CD4-positive, alpha-beta memory T cell (primary cell): ENCODE measurements around the gene GIGYF1. TPM values are rescaled to one million over a fixed set of nuclear protein-coding genes. Genes with fewer than 3 reads are reported as not detected.

Source experiments
- CTCF ChIA-PET: fragments of 350-600 bp; sonication (Branson Sonifier 250); formaldehyde crosslinking; loops from one replicate; lab custom pipeline; 2021; ENCODE audit warnings: inconsistent platforms; ENCODE audit not compliant: partially characterized antibody; lab: Charles Lee
- POLR2A ChIA-PET: fragments of 350-600 bp; sonication (Branson Sonifier 250); formaldehyde crosslinking; loops from one replicate; lab custom pipeline; 2021; ENCODE audit not compliant: partially characterized antibody; lab: Charles Lee
- DNase-seq, 5 donors: peaks; one replicate each; pipeline versions ENCODE4 v3.0.0 to v3.0.0-alpha.2; 2020 to 2022; ENCODE audit warnings: mixed read lengths in 1 of 5
- H3K27ac ChIP-seq: one replicate; pipeline ENCODE4 v1.7.0; 2013; ENCODE audit warnings: low read depth, low read length
- H3K27me3 ChIP-seq: 2 replicates; pipeline ENCODE4 v1.7.0; 2013; ENCODE audit warnings: mild to moderate bottlenecking, low read length, moderate library complexity; ENCODE audit not compliant: insufficient read depth
- H3K36me3 ChIP-seq: 2 replicates; pipeline ENCODE4 v1.7.0; 2013; ENCODE audit warnings: mild to moderate bottlenecking, low read length, moderate library complexity; ENCODE audit not compliant: insufficient read depth
- H3K4me1 ChIP-seq: 2 replicates; pipeline ENCODE4 v1.7.0; 2013; ENCODE audit warnings: mild to moderate bottlenecking, low read length, moderate library complexity; ENCODE audit not compliant: insufficient read depth
- H3K4me3 ChIP-seq, 2 donors: one replicate each; pipeline ENCODE4 v1.7.0; 2013; ENCODE audit warnings: low read length in 2 of 2, mild to moderate bottlenecking in 1 of 2
- H3K9me3 ChIP-seq, 2 donors: one replicate each; pipeline ENCODE4 v1.7.0; 2013; ENCODE audit warnings: low read length in 2 of 2, control low read depth in 1 of 2; ENCODE audit not compliant: control insufficient read depth in 1 of 2
- H3K27ac Mint-ChIP-seq, 7 donors: one replicate each; pipeline ENCODE4 v1.8.0; 2020 to 2021; ENCODE audit warnings: mixed read lengths in 7 of 7, mild to moderate bottlenecking in 6 of 7, inconsistent platforms in 3 of 7, moderate library complexity in 3 of 7
- H3K27me3 Mint-ChIP-seq, 2 donors: one replicate each; pipeline ENCODE4 v1.8.0; 2020 to 2021; ENCODE audit warnings: mixed read lengths in 2 of 2
- H3K36me3 Mint-ChIP-seq, 2 donors: one replicate each; pipeline ENCODE4 v1.8.0; 2020 to 2021; ENCODE audit warnings: mixed read lengths in 2 of 2, inconsistent platforms in 1 of 2, mild to moderate bottlenecking in 1 of 2
- H3K4me1 Mint-ChIP-seq, 4 donors: one replicate each; pipeline ENCODE4 v1.8.0; 2020 to 2021; ENCODE audit warnings: mixed read lengths in 4 of 4, mild to moderate bottlenecking in 1 of 4
- H3K4me3 Mint-ChIP-seq, 8 donors: one replicate each; pipeline ENCODE4 v1.8.0; 2020 to 2021; ENCODE audit warnings: mixed read lengths in 8 of 8, mild to moderate bottlenecking in 7 of 8, moderate library complexity in 6 of 8, inconsistent platforms in 3 of 8
- H3K9me3 Mint-ChIP-seq, 8 donors: one replicate each; pipeline ENCODE4 v1.8.0; 2020 to 2021; ENCODE audit warnings: mixed read lengths in 8 of 8, mild to moderate bottlenecking in 5 of 8, inconsistent platforms in 3 of 8, moderate library complexity in 1 of 8
- intact Hi-C: fragments of 100-400 bp; cut with micrococcal nuclease; formaldehyde crosslinking; loops from one replicate; pipeline ENCODE4 v1.15.1; 2023
- polyA plus RNA-seq, 2 donors: library from polyadenylated mRNA; unstranded; fragments of 300-500 nt; fragmentation: Illumina TruSeq; gene quantifications; one replicate each; pipeline ENCODE4 v1.2.3, GENCODE V29; 2021
- total RNA-seq, 2 experiments: library from RNA; stranded (reverse); gene quantifications; one replicate each; pipeline ENCODE4 v1.2.3, GENCODE V29; 2021

Gene GIGYF1
- total and polyA plus RNA-seq, 4 experiments from 2014 or later, result 0.19 to 118 (median 59.7) TPM

DNA sequence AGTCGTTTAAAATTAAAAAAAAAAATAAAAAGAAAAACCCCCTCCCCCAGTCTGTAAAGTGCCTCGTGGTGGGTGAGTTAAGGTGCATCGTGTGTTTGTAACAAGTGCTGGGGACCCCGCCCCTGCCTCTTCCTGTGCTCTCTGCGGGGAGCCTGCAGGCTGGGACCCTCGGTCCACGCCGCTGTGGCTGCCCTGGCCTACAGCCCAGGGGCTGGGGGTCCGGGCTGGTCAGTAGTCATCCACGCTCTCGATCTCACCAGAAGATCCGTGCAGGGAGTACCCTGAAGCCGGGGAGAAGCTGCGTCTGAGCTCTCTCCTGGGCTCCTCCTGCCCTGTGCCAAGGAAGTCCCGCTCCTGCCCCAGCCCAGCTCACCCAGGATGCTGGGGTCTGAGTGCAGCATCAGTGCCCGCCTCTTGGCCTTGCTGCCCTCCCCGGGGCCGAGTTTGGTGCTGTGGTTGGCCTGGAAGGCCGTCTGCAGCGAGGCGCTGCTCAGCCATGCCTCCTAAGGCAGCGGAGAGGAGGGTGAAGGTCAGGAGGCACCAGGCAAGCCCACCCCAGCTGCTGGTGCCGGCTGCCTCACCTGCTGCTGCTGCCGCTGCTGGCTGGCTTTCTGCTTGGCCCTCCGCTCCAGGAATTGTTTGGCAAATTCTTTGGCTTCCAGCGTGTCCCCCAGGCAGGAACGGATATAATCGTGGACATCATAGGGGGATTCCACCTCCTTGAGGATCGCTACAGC is 12.4 kb downstream of the GIGYF1 start:
- intact Hi-C loops, result no loop called here
- Histone ChIP-seq H3K9me3 (no peaks in the 10 kb centered on the region), H3K27ac (no peak overlapping the region), H3K27me3 (no peaks in the 10 kb centered on the region), H3K4me3 (no peak overlapping the region), H3K36me3 (peaks cover 52% of the 10 kb centered on the region), H3K4me1 (peaks cover 35% of the 10 kb centered on the region)
- peaks cover 5 to 39% (median 22%) of the 10 kb centered on the region in 4 donors for H3K4me1 Mint-ChIP-seq
- ChIA-PET CTCF (interaction anchor here (0.8 to 9.9 kb wide), 2 partner anchors 10 to 23 kb away, joined by 4 to 88 read pairs; no protein-coding TSS in a partner anchor), POLR2A (interaction anchor here (0.9 to 10.8 kb wide), 6 partner anchors 8 to 117 kb away, joined by 3 to 125 read pairs (median 16); partner anchors contain the start of genes FBXO24, GIGYF1, LRCH4 and MOSPD3)
- no peaks in the 10 kb centered on the region for H3K27me3 Mint-ChIP-seq
- DNase-seq, result no peak
- no peaks in the 10 kb centered on the region for H3K9me3 Mint-ChIP-seq
- peaks cover 15 to 53% of the 10 kb centered on the region in 2 donors for H3K36me3 Mint-ChIP-seq
- peak overlapping the region in 1 of 7 donors; percentile 76 for H3K27ac Mint-ChIP-seq
- no peak overlapping the region for H3K4me3 Mint-ChIP-seq

GRCh38 chr7:100680576-100681271 is 13.3 kb downstream of the GIGYF1 start:
- H3K27me3 ChIP-seq, result no peaks in the 10 kb centered on the region
- Mint-ChIP-seq H3K27me3 (no peaks in the 10 kb centered on the region), H3K36me3 (peaks cover 15 to 53% of the 10 kb centered on the region in 2 donors), H3K4me1 (peaks cover 7 to 43% (median 27%) of the 10 kb centered on the region in 4 donors), H3K4me3 (peak overlapping the region in 1 of 8 donors; percentile 7), H3K27ac (peak overlapping the region in 4 of 7 donors; percentile 35 to 90 (median 81)), H3K9me3 (no peaks in the 10 kb centered on the region)
- H3K4me1 ChIP-seq, result peaks cover 41% of the 10 kb centered on the region
- intact Hi-C loops, result no loop called here
- ChIA-PET POLR2A (interaction anchor here (0.6 to 10.8 kb wide), 10 partner anchors 9 to 203 kb away, joined by 3 to 125 read pairs (median 7); partner anchors contain the start of genes FBXO24, GIGYF1, LRCH4 and MOSPD3), CTCF (interaction anchor here (0.7 to 9.9 kb wide), 7 partner anchors 8 to 115 kb away, joined by 3 to 88 read pairs (median 4); partner anchors contain the start of gene POP7)
- no peaks in the 10 kb centered on the region for H3K9me3 ChIP-seq
- peak overlapping the region; percentile 9 for H3K27ac ChIP-seq
- H3K4me3 ChIP-seq, result no peak overlapping the region
- DNase-seq, result no peak
- peaks cover 50% of the 10 kb centered on the region for H3K36me3 ChIP-seq

DNA sequence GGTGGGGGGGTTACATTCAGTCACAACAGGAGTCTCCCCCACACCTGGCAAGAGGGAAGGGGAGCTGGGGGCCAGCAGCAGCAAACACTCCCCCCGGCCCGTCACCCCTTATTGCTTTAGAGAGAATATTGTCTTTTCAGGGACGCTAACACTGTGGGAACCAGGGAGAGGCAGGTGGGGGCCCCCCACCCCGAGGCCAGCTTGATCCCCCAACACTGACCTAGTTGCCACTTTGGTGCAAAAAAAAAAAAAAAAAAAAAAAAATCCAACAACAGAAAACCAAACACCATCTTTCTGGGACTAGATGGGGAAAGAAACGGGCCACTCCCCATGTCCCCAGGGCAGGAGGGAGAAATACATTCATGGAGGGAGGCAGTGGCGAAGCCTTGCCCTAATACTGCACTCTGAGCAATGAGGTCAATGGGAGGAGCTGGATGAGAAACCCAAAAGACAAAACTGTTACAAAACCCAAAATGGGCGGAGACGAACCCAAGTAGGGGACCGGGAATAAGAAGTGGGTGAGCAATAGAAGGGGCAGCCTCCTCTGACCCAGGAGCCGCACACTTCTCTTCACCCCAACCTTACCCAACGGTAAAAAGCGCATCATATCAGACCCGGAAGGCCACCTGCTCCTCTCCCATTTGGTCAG is 14.0 kb downstream of the GIGYF1 start:
- Histone ChIP-seq H3K4me3 (no peak overlapping the region), H3K4me1 (peaks cover 41% of the 10 kb centered on the region), H3K9me3 (no peaks in the 10 kb centered on the region), H3K36me3 (peaks cover 45% of the 10 kb centered on the region), H3K27me3 (no peaks in the 10 kb centered on the region), H3K27ac (peak overlapping the region; percentile 9)
- H3K4me3 Mint-ChIP-seq, result peak overlapping the region in 2 of 8 donors; percentile 7 to 18
- DNase-seq, result no peak
- CTCF ChIA-PET, result interaction anchor here (0.7 to 9.9 kb wide), 8 partner anchors 9 to 115 kb away, joined by 3 to 88 read pairs (median 4); partner anchors contain the start of gene POP7
- intact Hi-C loops, result no loop called here
- peaks cover 7 to 43% (median 29%) of the 10 kb centered on the region in 4 donors for H3K4me1 Mint-ChIP-seq
- peaks cover 0 to 2% (median 0%) of the 10 kb centered on the region in 8 donors for H3K9me3 Mint-ChIP-seq
- POLR2A ChIA-PET, result interaction anchor here (1.1 to 10.8 kb wide), 8 partner anchors 10 to 202 kb away, joined by 3 to 125 read pairs (median 11); partner anchors contain the start of genes FBXO24, GIGYF1, LRCH4 and MOSPD3
- H3K27me3 Mint-ChIP-seq, result peaks cover 0 to 1% of the 10 kb centered on the region in 2 donors
- peak overlapping the region; percentile 37 to 90 (median 75) for H3K27ac Mint-ChIP-seq
- peaks cover 11 to 48% of the 10 kb centered on the region in 2 donors for H3K36me3 Mint-ChIP-seq

GRCh38 chr7:100679129-100679926 is 14.7 kb downstream of the GIGYF1 start:
- H3K27ac ChIP-seq, result no peak overlapping the region
- no peak overlapping the region for H3K4me3 ChIP-seq
- Mint-ChIP-seq H3K36me3 (peaks cover 11 to 53% of the 10 kb centered on the region in 2 donors), H3K27me3 (peaks cover 0 to 1% of the 10 kb centered on the region in 2 donors), H3K9me3 (peaks cover 0 to 2% (median 0%) of the 10 kb centered on the region in 8 donors), H3K27ac (peak overlapping the region in 5 of 7 donors; percentile 24 to 87 (median 84)), H3K4me1 (peaks cover 7 to 46% (median 30%) of the 10 kb centered on the region in 4 donors), H3K4me3 (peak overlapping the region in 2 of 8 donors; percentile 6 to 12)
- CTCF ChIA-PET, result interaction anchor here (0.7 to 9.9 kb wide), 6 partner anchors 10 to 46 kb away, joined by 3 to 88 read pairs (median 4); partner anchors contain the start of gene POP7
- peaks cover 38% of the 10 kb centered on the region for H3K36me3 ChIP-seq
- POLR2A ChIA-PET, result interaction anchor here (1.1 to 10.8 kb wide), 8 partner anchors 10 to 116 kb away, joined by 3 to 125 read pairs (median 11); partner anchors contain the start of genes FBXO24, GIGYF1, LRCH4 and MOSPD3
- no peak for DNase-seq
- peaks cover 41% of the 10 kb centered on the region for H3K4me1 ChIP-seq
- H3K9me3 ChIP-seq, result no peaks in the 10 kb centered on the region
- H3K27me3 ChIP-seq, result no peaks in the 10 kb centered on the region
- intact Hi-C loops, result no loop called here

GRCh38 chr7:100678291-100678984 is 15.6 kb downstream of the GIGYF1 start:
- peaks cover 0 to 1% of the 10 kb centered on the region in 2 donors for H3K27me3 Mint-ChIP-seq
- peak overlapping the region in 3 of 8 donors; percentile 9 to 52 (median 39) for H3K4me3 Mint-ChIP-seq
- H3K27ac ChIP-seq, result no peak overlapping the region
- H3K4me3 ChIP-seq, result no peak overlapping the region
- peaks cover 11 to 53% of the 10 kb centered on the region in 2 donors for H3K36me3 Mint-ChIP-seq
- peak overlapping the region in 5 of 7 donors; percentile 36 to 89 (median 82) for H3K27ac Mint-ChIP-seq
- intact Hi-C loops, result no loop called here
- H3K36me3 ChIP-seq, result peaks cover 33% of the 10 kb centered on the region
- no peaks in the 10 kb centered on the region for H3K27me3 ChIP-seq
- CTCF ChIA-PET, result interaction anchor here (2.3 to 9.9 kb wide), 3 partner anchors 13 to 27 kb away, joined by 10 to 88 read pairs (median 15); partner anchors contain the start of gene POP7
- no peaks in the 10 kb centered on the region for H3K9me3 ChIP-seq
- peak in 1 of 5 donors; percentile 46 for DNase-seq
- H3K9me3 Mint-ChIP-seq, result peaks cover 0 to 2% (median 0%) of the 10 kb centered on the region in 8 donors
- POLR2A ChIA-PET, result interaction anchor here (1.2 to 10.8 kb wide), 6 partner anchors 9 to 93 kb away, joined by 3 to 125 read pairs (median 28); partner anchors contain the start of genes FBXO24, GIGYF1, LRCH4 and MOSPD3
- H3K4me1 Mint-ChIP-seq, result peaks cover 7 to 47% (median 30%) of the 10 kb centered on the region in 4 donors
- peaks cover 41% of the 10 kb centered on the region for H3K4me1 ChIP-seq
